Activated CD8-positive, alpha-beta memory T cell treated with anti-CD3 and anti-CD28 coated beads for 36 hours (primary cell): ENCODE results near the gene PLEKHN1. TPM values are rescaled to one million over a fixed set of nuclear protein-coding genes. Genes with fewer than 3 reads are reported as not detected.

Experiments used
- CTCF ChIA-PET: fragments of 350-600 bp; sonication (Branson Sonifier 250); formaldehyde crosslinking; loops from one replicate; lab custom pipeline; 2021; ENCODE audit warnings: antibody characterized with exemption; lab: Charles Lee
- POLR2A ChIA-PET: fragments of 350-600 bp; sonication (Branson Sonifier 250); formaldehyde crosslinking; loops from one replicate; lab custom pipeline; 2021; ENCODE audit warnings: antibody characterized with exemption; lab: Charles Lee
- total RNA-seq, 2 experiments: library from RNA; stranded (reverse); gene quantifications; one replicate each; pipeline ENCODE4 v1.2.3, GENCODE V29; 2021

PLEKHN1 gene
- total RNA-seq, 2 experiments from 2014 or later = 3.1 to 3.8 TPM

DNA sequence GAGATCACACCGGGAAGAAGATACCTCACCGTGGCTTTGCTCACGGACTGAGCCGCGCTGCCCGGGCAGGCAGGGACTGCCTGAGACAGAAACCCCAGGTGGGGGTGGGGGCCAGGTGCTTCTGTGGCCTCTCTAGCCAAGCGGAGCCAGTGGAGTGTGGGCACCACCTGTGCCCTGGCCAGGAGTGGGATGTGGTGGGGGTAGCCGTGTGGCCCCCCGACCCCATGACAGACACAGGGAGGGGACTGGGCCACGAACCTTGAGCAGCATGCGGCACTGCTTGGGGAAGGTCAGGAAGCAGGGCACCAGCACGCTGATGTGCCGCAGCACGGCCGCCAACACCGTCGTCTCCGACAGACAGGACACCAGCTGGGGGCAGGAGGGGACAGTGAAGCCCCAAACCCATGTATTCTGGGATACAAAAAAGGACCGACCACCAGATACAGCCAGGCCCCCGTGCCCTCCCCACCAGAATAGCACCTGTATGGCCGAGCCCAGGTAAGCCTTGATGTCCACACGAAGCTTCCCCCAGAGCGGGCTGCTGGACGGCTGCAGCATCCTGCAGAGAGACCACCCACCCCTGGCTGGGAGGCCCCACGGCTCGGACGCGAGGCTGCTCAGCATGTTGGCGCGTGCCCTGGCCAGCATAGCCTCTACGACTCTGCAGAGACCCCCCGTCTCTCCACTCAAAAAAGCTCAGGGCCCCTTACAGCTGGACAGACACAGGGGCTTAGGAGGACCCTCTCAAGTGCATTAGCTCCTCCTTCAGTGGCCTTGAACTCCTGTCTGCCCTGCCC is 12.6 kb upstream of the PLEKHN1 start:
- CTCF ChIA-PET = interaction anchor here (1.5 kb wide), 1 partner anchor 30 kb away, joined by 5 read pairs; no protein-coding TSS in a partner anchor
- POLR2A ChIA-PET = no interaction called here

DNA sequence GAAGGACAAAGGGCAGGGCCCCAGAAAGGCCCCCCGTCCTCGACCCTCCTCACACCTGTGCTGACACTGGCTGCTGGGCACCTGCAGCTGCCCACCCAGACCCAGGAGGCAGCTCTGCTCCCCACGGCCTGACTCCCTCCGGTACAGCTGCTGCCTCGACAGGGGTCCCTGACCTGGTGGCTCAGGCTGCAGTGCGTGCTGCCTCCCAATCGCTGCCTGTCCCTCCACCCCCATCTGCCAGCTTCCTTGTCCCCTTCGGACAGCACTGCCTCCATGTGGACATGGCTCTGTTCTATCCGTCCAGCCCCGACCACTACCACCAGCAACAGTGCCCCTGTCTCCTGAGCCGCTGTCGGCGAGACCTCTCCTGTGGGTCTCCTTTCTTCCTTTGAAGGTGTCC is 11.4 kb upstream of the PLEKHN1 start:
- ChIA-PET CTCF (interaction anchor here (1.5 kb wide), 1 partner anchor 29 kb away, joined by 5 read pairs; no protein-coding TSS in a partner anchor), POLR2A (interaction anchor here (1.0 to 1.1 kb wide), 2 partner anchors 10 to 14 kb away, joined by 3 read pairs; no protein-coding TSS in a partner anchor)

DNA sequence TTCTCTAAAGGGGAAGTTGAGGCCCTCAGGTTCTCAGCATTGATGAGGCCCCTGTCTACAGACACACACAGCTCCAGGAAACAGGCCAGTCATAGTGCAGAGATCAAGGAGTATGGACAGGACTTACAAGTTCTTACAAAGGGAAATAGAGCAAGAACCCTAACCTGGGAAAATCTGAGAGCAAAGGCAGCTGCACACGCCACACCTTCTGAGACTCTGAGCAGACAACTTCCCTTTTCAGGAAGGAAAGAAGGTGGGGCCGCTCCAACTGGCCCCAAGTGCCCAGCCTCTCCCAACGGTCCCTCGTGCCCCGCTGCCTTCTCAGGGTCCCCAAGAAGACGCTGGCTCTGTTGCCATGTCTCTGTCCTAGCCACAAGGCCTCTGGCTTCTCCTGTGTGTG is 10.8 kb upstream of the PLEKHN1 start:
- ChIA-PET POLR2A (interaction anchor here (0.6 to 1.1 kb wide), 3 partner anchors 10 to 17 kb away, joined by 3 read pairs; no protein-coding TSS in a partner anchor), CTCF (interaction anchor here (0.6 to 1.5 kb wide), 2 partner anchors 12 to 29 kb away, joined by 3 to 5 read pairs; no protein-coding TSS in a partner anchor)

DNA sequence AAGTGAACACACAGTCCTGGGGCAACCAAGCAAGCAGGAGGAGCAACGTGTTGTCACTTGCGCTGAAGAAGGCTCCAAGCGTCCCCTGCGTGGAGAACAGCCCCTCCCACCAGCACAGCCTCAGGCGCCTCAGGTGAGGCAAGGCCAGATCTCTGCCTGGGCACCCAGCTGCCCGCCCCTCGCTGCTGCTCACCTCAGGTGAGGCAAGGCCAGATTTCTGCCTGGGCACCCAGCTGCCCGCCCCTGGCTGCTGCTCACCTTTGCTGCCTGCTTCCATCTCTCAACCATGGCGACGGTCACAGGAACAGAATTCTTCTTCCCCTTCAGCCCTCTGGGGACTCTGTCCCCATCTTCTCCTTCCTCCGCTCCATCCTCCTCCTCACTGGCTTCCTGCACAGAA is 9.6 kb upstream of the PLEKHN1 start:
- POLR2A ChIA-PET = no interaction called here
- CTCF ChIA-PET = interaction anchor here (0.9 kb wide), 1 partner anchor 28 kb away, joined by 3 read pairs; no protein-coding TSS in a partner anchor

DNA sequence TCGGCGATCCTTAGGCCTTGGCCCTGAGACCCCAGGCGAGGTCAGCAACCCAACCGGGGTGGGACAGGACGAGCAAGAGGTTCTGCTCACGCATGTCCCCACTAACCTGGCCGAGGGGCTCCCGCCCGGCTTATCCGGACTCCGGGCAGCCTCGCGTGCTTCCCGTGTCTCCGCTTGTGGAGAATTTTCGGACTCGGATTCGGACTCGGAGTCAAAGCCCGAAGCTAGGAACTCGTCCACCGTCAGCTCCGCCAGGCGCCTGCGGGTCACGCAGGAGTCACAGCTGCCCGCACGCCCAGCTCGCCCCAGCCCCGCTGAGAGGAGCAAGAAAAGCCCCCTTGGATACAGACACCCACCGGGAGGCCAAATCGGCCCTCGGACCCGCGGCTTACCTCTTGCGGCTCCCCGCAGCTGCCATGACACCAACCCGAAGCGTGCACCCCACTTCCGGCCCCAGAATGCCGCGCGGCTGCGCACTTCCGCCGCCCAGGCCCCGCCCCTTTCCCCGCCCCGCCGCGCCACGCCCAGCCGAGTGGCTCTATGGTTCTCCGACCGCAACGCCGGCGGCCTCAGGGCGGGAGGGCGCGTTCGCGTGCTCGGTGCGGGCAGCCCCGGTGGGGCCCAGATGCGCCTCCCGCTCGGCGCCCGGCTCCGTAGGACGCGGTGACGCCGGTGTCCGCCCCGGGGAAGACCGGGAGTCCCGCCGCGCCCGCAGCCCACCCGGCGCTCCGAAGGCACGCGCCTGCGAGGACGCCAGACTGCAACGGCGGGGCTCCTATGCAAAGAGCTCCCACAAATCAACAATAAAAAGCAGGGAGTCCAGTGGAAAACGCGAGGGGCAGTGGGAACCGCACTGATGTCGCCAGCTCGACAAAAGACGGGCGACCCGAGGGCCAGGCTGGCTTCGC is 7.2 kb upstream of the PLEKHN1 start, which contains the start of gene NOC2L:
Gene NOC2L (minus strand): TSS at position 434 of the 908 bp plus-strand sequence. CDS start 16 bp downstream, at position 418.
- ChIA-PET CTCF (interaction anchor here (0.8 to 1.2 kb wide), 4 partner anchors 8 to 60 kb away, joined by 3 to 7 read pairs (median 4); partner anchors contain the start of gene PLEKHN1), POLR2A (interaction anchor here (0.6 kb wide), 1 partner anchor 249 kb away, joined by 3 read pairs; no protein-coding TSS in a partner anchor)

DNA sequence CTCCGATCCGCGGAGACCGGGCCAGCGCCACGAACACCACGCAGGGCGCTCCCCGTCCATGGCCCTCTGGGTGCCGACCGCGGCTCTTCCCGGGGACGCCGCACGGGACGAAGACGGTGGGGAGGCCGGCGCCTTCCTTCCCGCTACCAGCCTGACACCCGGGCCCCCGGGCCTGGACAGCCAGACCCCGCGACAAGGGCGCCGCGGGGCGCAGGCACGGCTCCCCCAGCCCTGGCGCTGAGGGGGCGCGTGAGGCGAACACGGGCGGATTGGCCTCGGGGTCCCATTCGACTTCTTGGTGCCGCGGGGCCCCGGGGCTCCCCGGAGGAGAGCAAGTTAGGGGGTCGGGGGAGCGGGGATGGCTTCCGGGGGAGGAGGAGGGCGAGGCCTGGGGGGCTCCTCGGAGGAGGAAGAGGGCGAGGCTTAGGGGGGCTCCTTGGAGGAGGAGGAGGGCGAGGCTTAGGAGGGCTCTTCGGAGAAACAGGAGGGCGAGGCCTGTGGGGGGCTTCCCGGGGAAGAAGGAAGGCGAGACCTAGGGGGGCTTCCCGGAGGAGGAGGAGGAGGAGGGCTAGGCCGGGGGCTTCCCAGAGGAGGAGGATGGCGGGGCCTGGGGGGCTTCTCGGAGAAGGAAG is 6.4 kb upstream of the PLEKHN1 start:
- ChIA-PET CTCF (interaction anchor here (1.1 to 1.2 kb wide), 2 partner anchors 17 to 20 kb away, joined by 4 to 7 read pairs; no protein-coding TSS in a partner anchor), POLR2A (interaction anchor here (0.6 kb wide), 1 partner anchor 248 kb away, joined by 3 read pairs; no protein-coding TSS in a partner anchor)

DNA sequence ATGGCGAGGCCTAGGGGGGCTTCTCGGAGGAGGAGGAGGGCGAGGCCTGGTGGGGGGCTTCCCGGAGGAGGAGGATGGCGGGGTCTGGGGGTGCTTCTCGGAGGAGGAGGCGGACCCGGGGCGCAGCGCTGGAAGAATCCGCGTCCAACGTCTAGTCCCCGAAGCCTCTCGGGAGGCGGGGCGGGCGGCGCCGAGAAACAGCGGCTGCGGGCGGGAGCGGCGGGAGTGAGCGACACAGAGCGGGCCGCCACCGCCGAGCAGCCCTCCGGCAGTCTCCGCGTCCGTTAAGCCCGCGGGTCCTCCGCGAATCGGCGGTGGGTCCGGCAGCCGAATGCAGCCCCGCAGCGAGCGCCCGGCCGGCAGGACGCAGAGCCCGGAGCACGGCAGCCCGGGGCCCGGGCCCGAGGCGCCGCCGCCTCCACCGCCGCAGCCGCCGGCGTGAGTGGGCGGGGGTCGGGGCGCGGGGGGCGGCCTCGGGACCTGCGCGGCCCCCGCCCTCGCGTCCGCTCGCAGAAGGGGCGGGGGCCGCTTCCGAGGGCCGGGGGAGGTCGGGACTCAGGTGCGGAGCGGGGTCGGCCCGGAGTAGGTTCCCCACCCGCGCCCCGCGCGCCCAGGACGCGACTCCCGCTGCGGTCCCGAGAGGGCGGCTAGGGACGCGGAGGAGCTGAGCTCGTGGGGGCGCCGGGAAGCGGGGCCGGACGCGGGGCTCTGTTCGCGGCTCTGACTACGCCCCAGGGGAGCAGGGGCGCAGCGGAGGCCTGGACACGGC is 5.7 kb upstream of the PLEKHN1 start, which contains the start of gene KLHL17:
Gene KLHL17 (plus strand): TSS at position 222 of the 769 bp plus-strand sequence. CDS start 110 bp downstream, at position 332.
- POLR2A ChIA-PET = no interaction called here
- CTCF ChIA-PET = no interaction called here

DNA sequence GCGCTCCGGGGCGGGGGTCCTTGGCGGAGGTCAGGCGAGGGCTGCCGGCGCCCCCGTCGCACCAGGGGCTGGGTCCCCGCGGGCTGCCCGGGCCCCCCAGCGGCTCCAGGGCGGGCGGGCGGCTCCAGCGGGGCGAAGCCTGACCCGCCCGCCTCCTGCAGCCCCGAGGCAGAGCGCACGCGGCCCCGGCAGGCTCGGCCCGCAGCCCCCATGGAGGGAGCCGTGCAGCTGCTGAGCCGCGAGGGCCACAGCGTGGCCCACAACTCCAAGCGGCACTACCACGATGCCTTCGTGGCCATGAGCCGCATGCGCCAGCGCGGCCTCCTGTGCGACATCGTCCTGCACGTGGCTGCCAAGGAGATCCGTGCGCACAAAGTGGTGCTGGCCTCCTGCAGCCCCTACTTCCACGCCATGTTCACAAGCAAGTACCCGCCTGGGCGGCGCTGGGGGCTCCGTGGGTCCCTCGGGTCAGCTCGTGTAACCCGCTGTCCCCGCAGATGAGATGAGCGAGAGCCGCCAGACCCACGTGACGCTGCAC is 5.1 kb upstream of the PLEKHN1 start:
- CTCF ChIA-PET = no interaction called here

DNA sequence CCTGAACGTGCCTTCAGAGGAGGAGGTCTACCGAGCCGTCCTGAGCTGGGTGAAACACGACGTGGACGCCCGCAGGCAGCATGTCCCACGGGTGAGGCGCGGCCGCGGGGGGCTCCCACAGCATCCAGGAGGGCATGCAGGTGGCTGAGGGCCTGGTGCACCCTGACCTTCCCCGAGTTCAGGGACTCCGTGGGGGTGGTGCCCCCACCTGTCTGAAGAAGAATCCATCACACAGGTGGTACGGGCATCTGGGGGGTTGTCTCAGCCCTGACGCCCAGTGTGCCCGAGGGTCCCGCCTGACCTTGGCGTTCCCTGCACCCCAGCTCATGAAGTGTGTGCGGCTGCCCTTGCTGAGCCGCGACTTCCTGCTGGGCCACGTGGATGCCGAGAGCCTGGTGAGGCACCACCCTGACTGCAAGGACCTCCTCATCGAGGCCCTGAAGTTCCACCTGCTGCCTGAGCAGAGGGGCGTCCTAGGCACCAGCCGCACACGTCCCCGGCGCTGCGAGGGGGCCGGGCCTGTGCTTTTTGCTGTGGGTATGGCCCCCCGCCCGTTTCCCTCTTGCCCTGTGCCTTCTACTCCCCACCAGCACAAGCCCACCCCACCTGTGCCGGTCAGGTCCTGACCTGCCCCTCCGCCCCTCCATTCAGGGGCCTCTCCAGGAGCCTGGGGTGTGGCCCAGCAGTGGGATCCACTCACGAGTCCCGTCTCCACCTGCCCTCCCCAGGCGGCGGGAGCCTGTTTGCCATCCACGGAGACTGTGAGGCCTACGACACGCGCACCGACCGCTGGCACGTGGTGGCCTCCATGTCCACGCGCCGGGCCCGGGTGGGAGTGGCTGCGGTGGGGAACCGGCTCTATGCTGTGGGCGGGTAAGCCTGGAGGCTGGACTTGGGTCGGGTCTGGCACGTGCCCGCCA is 3.6 kb upstream of the PLEKHN1 start:
- CTCF ChIA-PET = interaction anchor here (1.0 kb wide), 1 partner anchor 22 kb away, joined by 3 read pairs; no protein-coding TSS in a partner anchor
- POLR2A ChIA-PET = no interaction called here

More for the DNA sequence above, 5.1 kb upstream of the PLEKHN1 start:
- POLR2A ChIA-PET = no interaction called here

DNA sequence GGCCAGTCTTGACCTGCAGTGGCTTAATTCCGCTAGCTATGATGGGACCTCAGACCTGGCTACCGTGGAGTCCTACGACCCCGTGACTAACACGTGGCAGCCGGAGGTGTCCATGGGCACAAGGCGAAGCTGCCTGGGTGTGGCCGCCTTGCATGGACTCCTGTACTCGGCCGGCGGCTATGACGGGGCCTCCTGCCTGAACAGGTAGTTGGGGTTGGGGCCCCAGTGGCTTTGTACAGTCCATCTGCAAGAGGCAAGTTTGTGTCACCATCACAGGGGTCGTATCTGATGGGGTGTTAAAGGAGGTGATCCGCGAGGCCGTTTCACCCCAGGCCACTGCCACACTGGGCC is 3.0 kb upstream of the PLEKHN1 start:
- CTCF ChIA-PET = interaction anchor here (1.0 kb wide), 1 partner anchor 21 kb away, joined by 3 read pairs; no protein-coding TSS in a partner anchor
- POLR2A ChIA-PET = no interaction called here

DNA sequence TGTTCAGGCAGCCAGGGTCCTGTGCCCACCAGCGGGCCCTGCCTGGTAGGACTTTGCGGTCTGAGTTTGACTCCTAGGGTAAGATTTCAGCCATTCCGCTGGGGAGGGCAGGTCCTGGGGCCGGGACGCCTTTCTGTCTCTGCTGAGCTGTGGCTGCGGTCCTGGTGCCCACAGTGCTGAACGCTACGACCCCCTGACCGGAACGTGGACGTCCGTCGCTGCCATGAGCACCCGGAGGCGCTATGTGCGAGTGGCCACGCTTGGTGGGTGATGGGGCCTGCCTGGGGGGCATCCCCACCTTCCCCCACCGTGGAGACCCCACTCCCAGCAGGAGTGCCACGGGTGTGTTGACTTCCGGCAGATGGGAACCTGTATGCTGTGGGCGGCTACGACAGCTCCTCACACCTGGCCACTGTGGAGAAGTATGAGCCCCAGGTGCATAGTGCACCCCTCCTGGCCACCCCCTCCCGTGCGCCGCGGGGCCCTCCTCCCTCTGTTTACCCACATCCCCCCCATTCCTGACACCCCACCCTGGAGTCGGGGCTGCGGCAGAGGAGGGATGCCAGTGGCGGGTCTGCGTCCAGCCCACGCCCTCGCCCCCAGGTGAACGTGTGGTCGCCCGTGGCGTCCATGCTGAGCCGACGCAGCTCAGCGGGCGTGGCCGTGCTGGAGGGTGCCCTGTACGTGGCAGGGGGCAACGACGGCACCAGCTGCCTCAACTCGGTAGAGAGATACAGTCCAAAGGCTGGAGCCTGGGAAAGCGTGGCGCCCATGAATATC is 2.3 kb upstream of the PLEKHN1 start:
- CTCF ChIA-PET = interaction anchor here (1.0 kb wide), 1 partner anchor 21 kb away, joined by 3 read pairs; no protein-coding TSS in a partner anchor
- POLR2A ChIA-PET = no interaction called here

DNA sequence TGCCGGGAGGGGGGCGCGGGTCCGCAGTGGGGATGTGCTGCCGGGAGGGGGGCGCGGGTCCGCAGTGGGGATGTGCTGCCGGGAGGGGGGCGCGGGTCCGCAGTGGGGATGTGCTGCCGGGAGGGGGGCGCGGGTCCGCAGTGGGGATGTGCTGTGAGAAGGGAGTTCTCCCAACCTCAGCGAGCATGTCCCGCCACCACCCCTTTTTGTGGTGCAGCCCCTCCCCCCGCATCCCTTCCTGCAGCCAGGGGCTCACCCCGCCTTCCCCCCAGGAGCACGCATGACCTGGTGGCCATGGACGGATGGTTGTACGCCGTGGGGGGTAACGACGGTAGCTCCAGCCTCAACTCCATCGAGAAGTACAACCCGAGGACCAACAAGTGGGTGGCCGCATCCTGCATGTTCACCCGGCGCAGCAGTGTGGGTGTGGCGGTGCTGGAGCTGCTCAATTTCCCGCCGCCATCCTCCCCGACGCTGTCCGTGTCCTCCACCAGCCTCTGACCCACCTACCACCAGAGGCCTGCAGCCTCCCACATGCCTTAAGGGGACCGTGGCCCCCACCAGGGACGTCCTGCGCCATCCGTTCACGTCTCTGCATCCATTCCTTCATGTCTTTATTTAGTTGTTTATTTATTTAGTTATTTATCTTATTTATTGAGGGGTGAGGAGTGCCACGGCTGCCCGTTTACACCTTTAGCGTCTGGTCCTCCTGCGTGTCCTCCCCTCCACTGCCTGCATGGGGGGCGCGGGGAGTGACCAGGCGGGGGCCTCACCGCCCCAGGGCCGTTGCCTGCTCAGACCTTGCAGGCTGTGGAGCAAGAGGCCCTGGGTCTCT is 1.4 kb upstream of the PLEKHN1 start:
- CTCF ChIA-PET = interaction anchor here (0.9 kb wide), 1 partner anchor 50 kb away, joined by 3 read pairs; no protein-coding TSS in a partner anchor
- POLR2A ChIA-PET = interaction anchor here (0.8 kb wide), 1 partner anchor 10 kb away, joined by 3 read pairs; no protein-coding TSS in a partner anchor

DNA sequence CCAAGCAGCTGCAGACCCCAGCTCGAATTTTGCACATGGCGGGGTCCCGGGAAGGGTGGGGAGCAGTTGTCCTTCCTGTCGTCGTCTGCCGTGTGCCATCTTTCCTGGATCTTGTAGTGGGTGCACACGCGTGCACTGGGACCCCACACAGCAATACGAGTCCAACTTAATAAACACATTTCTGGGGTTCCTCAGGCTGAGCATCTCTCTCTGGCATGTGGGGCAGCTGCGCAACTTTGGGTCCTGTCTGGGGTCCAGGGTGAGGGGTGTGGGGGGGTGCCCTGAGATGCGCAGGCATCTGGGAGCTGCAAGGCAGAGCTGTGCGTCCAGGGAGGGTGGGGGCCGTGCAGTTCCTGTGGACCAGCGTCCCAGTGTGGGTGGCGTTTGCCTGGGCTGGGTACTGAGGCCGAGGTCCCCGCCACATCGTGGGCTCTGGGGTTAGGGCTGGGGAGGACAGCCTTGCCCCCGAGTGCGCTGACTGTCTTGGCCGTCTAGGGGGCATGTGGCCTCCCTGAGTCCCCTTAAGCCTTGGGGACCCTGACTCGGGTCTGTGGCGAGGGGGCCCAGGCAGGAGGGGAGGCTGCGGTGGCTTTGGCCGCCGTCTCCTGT is 652 bp upstream of the PLEKHN1 start:
- ChIA-PET CTCF (interaction anchor here (0.9 kb wide), 1 partner anchor 49 kb away, joined by 3 read pairs; no protein-coding TSS in a partner anchor), POLR2A (interaction anchor here (0.8 kb wide), 1 partner anchor 10 kb away, joined by 3 read pairs; no protein-coding TSS in a partner anchor)

DNA sequence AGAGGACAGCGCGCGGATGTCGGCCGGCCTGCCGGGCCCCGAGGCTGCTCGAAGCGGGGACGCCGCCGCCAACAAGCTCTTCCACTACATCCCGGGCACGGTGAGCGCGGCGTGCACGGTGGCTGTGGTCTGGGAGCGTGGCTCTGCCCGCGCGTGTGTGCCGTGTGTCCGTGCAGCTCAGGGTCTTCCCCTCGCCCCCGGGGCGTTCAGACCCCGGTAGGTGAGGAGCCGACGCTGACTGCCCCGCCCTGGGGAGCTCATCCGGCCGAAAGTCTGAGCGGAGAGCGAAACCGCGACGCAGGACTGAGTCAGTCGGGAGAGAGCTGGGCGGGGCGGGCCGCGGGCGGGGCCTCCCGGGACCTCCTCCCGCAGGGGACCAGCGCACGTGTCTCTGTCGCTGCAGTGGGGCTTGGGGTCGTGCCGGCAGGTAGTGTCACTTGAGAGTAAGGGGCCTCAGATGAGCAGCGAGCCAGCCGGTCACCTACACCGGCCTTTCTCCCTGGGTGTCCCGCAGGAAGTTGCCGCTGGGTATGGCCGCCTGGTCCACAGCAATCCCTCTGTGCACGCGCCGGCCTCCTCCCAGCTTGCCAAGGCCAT is 520 bp downstream of the PLEKHN1 start:
- CTCF ChIA-PET = interaction anchor here (0.6 to 1.3 kb wide), 7 partner anchors 8 to 60 kb away, joined by 3 to 5 read pairs (median 3); no protein-coding TSS in a partner anchor
- POLR2A ChIA-PET = interaction anchor here (1.1 kb wide), 1 partner anchor 16 kb away, joined by 4 read pairs; no protein-coding TSS in a partner anchor
